ENCODE data around the gene ADAMTS3. TPM values are rescaled to one million over a fixed set of nuclear protein-coding genes. Genes with fewer than 3 reads are reported as not detected.

The ADAMTS3 gene
- total RNA-seq, 2 donors from 2014 or later = 2.3 to 5.4 TPM

- Histone ChIP-seq H3K27ac (no peak overlapping the region), H3K36me3 (no peaks in the 10 kb centered on the region), H3K9me3 (no peaks in the 10 kb centered on the region), H3K27me3 (replicated peaks; ENCODE audit: insufficient read depth) (no peaks in the 10 kb centered on the region), H3K4me3 (no peak overlapping the region), H3K4me1 (ENCODE audit: control insufficient read depth in 1 of 2, low read depth in 2 of 2) (no peaks in the 10 kb centered on the region)
- DNase-seq (ENCODE audit: low spot score) = no peak
- no peak for ATAC-seq (ENCODE audit: insufficient number of reproducible peaks, low FRiP score, low read depth)
- TF ChIP-seq CTCF (IDR thresholded peaks at IDR 0.05) = no peak
These were observed 204.0 kb downstream of the ADAMTS3 start for GRCh38 chr4:72365016-72365415.

- ATAC-seq (ENCODE audit: insufficient number of reproducible peaks, low FRiP score, low read depth) (no peak), DNase-seq (ENCODE audit: low spot score) (no peak)
- H3K27me3 ChIP-seq (replicated peaks; ENCODE audit: insufficient read depth) = no peaks in the 10 kb centered on the region
- no peaks in the 10 kb centered on the region for H3K4me1 ChIP-seq (ENCODE audit: control insufficient read depth in 1 of 2, low read depth in 2 of 2)
- no peaks in the 10 kb centered on the region for H3K9me3 ChIP-seq
- H3K36me3 ChIP-seq = no peaks in the 10 kb centered on the region
- no peak overlapping the region for H3K4me3 ChIP-seq
- no peak overlapping the region for H3K27ac ChIP-seq
- no peak for TF ChIP-seq CTCF (IDR thresholded peaks at IDR 0.05)
These were observed 208.9 kb downstream of the ADAMTS3 start for GRCh38 chr4:72360075-72360474.

GRCh38 chr4:72358483-72358882 is 210.5 kb downstream of the ADAMTS3 start:
- DNase-seq (ENCODE audit: low spot score) (no peak), ATAC-seq (ENCODE audit: insufficient number of reproducible peaks, low FRiP score, low read depth) (no peak)
- no peaks in the 10 kb centered on the region for H3K9me3 ChIP-seq
- no peak overlapping the region for H3K4me3 ChIP-seq
- no peaks in the 10 kb centered on the region for H3K4me1 ChIP-seq (ENCODE audit: control insufficient read depth in 1 of 2, low read depth in 2 of 2)
- TF ChIP-seq CTCF (IDR thresholded peaks at IDR 0.05) = no peak
- no peaks in the 10 kb centered on the region for H3K36me3 ChIP-seq
- H3K27me3 ChIP-seq (replicated peaks; ENCODE audit: insufficient read depth) = no peaks in the 10 kb centered on the region
- H3K27ac ChIP-seq = no peak overlapping the region

GRCh38 chr4:72357908-72358307 is 211.1 kb downstream of the ADAMTS3 start:
- H3K4me1 ChIP-seq (ENCODE audit: control insufficient read depth in 1 of 2, low read depth in 2 of 2) = no peaks in the 10 kb centered on the region

GRCh38 chr4:72352711-72353110 is 216.3 kb downstream of the ADAMTS3 start:
- Histone ChIP-seq H3K27ac (no peak overlapping the region), H3K36me3 (no peaks in the 10 kb centered on the region), H3K9me3 (no peaks in the 10 kb centered on the region), H3K4me1 (ENCODE audit: control insufficient read depth in 1 of 2, low read depth in 2 of 2) (no peaks in the 10 kb centered on the region), H3K4me3 (no peak overlapping the region), H3K27me3 (replicated peaks; ENCODE audit: insufficient read depth) (no peaks in the 10 kb centered on the region)
- ATAC-seq (ENCODE audit: insufficient number of reproducible peaks, low FRiP score, low read depth) (no peak), DNase-seq (ENCODE audit: low spot score) (no peak)
- TF ChIP-seq CTCF (IDR thresholded peaks at IDR 0.05) = no peak

More at GRCh38 chr4:72357908-72358307, 211.1 kb downstream of the ADAMTS3 start:
- TF ChIP-seq CTCF (IDR thresholded peaks at IDR 0.05) = no peak
- H3K27ac ChIP-seq = no peak overlapping the region
- no peak overlapping the region for H3K4me3 ChIP-seq
- ATAC-seq (ENCODE audit: insufficient number of reproducible peaks, low FRiP score, low read depth) (no peak), DNase-seq (ENCODE audit: low spot score) (no peak)
- no peaks in the 10 kb centered on the region for H3K27me3 ChIP-seq (replicated peaks; ENCODE audit: insufficient read depth)
- H3K9me3 ChIP-seq = no peaks in the 10 kb centered on the region
- H3K36me3 ChIP-seq = no peaks in the 10 kb centered on the region

Measured in thoracic aorta (tissue), 2 donors.